ENCODE data around the gene NDRG3. TPM values are rescaled to one million over a fixed set of nuclear protein-coding genes. Genes with fewer than 3 reads are reported as not detected.
A peak's percentile ranks its signal among the peaks of the same experiment; 100 is the strongest.

NDRG3 gene
- total and polyA plus RNA-seq, 2 of the 8 experiments (the other 6 are each of a cell fraction or from before 2014, with no cell fraction given): 25.7 to 32.3 TPM

DNA sequence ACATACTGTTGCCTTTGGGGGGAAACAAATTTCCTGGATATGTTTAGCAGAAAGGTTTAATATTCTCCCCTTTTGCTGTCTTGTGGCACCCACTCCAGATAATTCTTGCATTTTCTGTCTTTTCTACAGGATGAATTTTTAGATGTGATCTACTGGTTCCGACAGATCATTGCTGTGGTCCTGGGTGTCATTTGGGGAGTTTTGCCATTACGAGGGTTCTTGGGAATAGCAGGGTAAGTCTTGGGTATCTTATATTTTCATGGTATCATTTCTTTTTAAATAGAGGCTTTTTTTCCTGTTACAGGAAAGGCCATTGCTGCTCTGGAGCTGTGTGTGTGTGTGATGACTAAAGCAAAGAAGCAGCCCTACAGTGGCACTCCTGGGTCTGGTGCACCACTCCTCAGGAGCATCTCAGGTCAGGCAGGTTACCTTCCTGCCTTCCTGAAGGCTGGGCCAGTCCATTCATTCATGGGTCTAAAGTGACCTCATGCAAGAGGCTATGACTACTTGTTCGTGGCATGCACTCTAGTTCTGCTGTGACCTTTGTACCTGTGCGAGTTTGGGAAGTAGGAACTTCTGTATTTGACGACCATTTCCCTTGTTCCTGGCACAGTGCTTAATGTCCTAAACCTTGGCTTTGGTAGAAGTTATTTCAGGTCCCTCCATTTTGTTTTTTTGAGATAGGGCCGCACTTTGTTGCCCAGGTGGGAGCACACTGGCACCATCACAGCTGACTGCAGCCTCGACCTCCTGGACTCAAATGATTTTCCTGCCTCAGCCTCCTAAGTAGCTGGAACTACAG is 138.1 kb downstream of the NDRG3 start:
- Histone ChIP-seq H4K5ac (ENCODE audit: insufficient read length, low read depth, low read length) (no peak overlapping the region), H2BK15ac (ENCODE audit: low read length) (no peak overlapping the region), H3K36me3 (ENCODE audit: control insufficient read depth in 2 of 4, insufficient read depth in 4 of 4, low read length in 3 of 4) (peaks cover 13 to 44% (median 32%) of the 10 kb centered on the region in 4 experiments), H4K8ac (ENCODE audit: extremely low read depth, insufficient read depth, low read length) (no peak overlapping the region), H3K27ac (ENCODE audit: low read depth, low read length) (no peak overlapping the region), H3K79me2 (ENCODE audit: control insufficient read depth in 1 of 2, insufficient read depth in 2 of 2, low read length in 2 of 2) (peaks cover 10 to 26% of the 10 kb centered on the region in 2 experiments), H3K79me1 (ENCODE audit: low read depth, low read length) (peaks cover 13% of the 10 kb centered on the region), H2BK120ac (replicated peaks; ENCODE audit: low read depth, low read length) (no peak overlapping the region), H3K4ac (replicated peaks; ENCODE audit: insufficient read length, low read depth, low read length) (no peak overlapping the region), H3K14ac (ENCODE audit: insufficient read length) (no peak overlapping the region), H3K9me3 (ENCODE audit: insufficient read depth in 2 of 2, low read depth in 1 of 2, low read length in 1 of 2) (no peaks in the 10 kb centered on the region), H3K4me1 (replicated peaks in 1 of 4; ENCODE audit: control insufficient read depth in 3 of 4, insufficient read depth in 4 of 4, low read length in 3 of 4) (peaks cover 0 to 4% (median 2%) of the 10 kb centered on the region in 4 experiments; a peak in 3 of 7 replicates), H3K4me2 (ENCODE audit: insufficient read depth in 1 of 2, low read depth in 2 of 2, low read length in 2 of 2) (no peak overlapping the region; a peak in 1 of 4 replicates), H3K4me3 (ENCODE audit: extremely low read depth in 1 of 4, insufficient read depth in 2 of 4, low read depth in 3 of 4, low read length in 4 of 4) (no peak overlapping the region), H4K20me1 (replicated peaks in 1 of 2; ENCODE audit: control insufficient read depth in 1 of 2, insufficient read depth in 2 of 2, low read length in 2 of 2) (peaks cover 0 to 14% of the 10 kb centered on the region in 2 experiments), H4K91ac (replicated peaks; ENCODE audit: insufficient read length, low read length) (no peak overlapping the region), H3K56ac (replicated peaks; ENCODE audit: insufficient read length, low read depth, low read length) (no peak overlapping the region), H3K9ac (replicated peaks in 1 of 4; ENCODE audit: extremely low read depth in 1 of 4, low read depth in 3 of 4, low read length in 3 of 4) (peak overlapping the region in 2 of 4 experiments; percentile 13 to 19; a peak in 2 of 7 replicates), H3K18ac (ENCODE audit: extremely low read depth, low read length) (no peak overlapping the region), H2BK20ac (ENCODE audit: low read length) (no peak overlapping the region), H3K23ac (ENCODE audit: insufficient read length) (no peak overlapping the region), H2AFZ (ENCODE audit: low read length) (no peak overlapping the region), H3K27me3 (replicated peaks in 1 of 4; ENCODE audit: control insufficient read depth in 3 of 4, extremely low read depth in 1 of 4, insufficient read depth in 3 of 4, low read length in 3 of 4) (no peaks in the 10 kb centered on the region), H2AK5ac (ENCODE audit: low read depth, low read length) (no peak overlapping the region), H3K23me2 (ENCODE audit: low read depth, low read length) (peaks cover 4% of the 10 kb centered on the region), H2BK12ac (ENCODE audit: low read depth, low read length) (no peak overlapping the region), H2BK5ac (ENCODE audit: low read depth, low read length) (no peak overlapping the region)
- no peak for TF ChIP-seq POLR2AphosphoS5 (IDR thresholded peaks at IDR 0.05; ENCODE audit: low read depth, low read length)
- TF ChIP-seq NRF1 (IDR thresholded peaks at IDR 0.05; ENCODE audit: low read depth, low read length): no peak
- no peak for TF ChIP-seq BCL11A (IDR thresholded peaks at IDR 0.05; ENCODE audit: low read depth in 2 of 2, low read length in 2 of 2)
- TF ChIP-seq KDM1A (IDR thresholded peaks at IDR 0.05; ENCODE audit: borderline replicate concordance, low read length): no peak
- no peak for TF ChIP-seq CBX8 (IDR thresholded peaks at IDR 0.05; ENCODE audit: borderline replicate concordance, low read depth, low read length)
- FAIRE-seq (no peak), DNase-seq (ENCODE audit: low read depth in 1 of 2, low spot score in 2 of 2) (no peak)
- CTCF ChIA-PET (ENCODE audit: partially characterized antibody): interaction anchor here (1.3 kb wide), 1 partner anchor 18 kb away, joined by 3 read pairs; no protein-coding TSS in a partner anchor
- WGBS, 2 experiments (ENCODE audit: extremely low coverage in 1 of 2, insufficient coverage in 1 of 2, insufficient read length in 1 of 2, insufficient replicate concordance in 2 of 2, low coverage in 1 of 2, low lambda C conversion rate in 2 of 2, missing lambda C conversion rate in 1 of 2): 95% methylated on average over 7 of the region's 7 CpGs; no CpG with 5 or more reads in 1 of the 2 experiments
- POLR2A ChIA-PET (ENCODE audit: partially characterized antibody): interaction anchor here (0.6 to 6.3 kb wide), 3 partner anchors 8 to 323 kb away, joined by 4 to 60 read pairs (median 4); no protein-coding TSS in a partner anchor

Measured in H1 (cell line).